ENCODE measurements around the gene GAS5. TPM values are rescaled to one million over a fixed set of nuclear protein-coding genes. Genes with fewer than 3 reads are reported as not detected.
A peak's percentile ranks its signal among the peaks of the same experiment; 100 is the strongest.

GAS5 gene
- polyA plus RNA-seq, 4 donors = 375 to 686 (median 587) TPM

DNA sequence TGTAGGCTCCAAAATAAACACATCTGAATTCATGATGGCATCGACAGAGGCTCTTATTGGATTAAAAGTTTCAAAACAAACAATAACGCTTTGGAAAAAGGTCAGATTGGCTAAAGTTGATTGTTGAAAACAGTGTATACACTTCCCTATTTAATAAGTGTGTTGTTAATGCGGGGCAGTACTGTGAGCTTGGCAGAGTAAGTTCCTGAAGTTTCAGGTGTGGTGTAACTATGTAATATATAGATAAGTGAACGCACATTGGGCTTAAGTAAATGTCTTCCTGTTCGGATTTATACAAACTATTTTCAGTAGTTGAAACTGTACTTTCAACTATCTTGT lies 1.2 kb upstream of the GAS5 start:
- DNase-seq (no peak), FAIRE-seq (no peak)
- H3K4me3 ChIP-seq (ENCODE audit: low read depth in 1 of 3, low read length in 3 of 3) = peak overlapping the region; percentile 71 to 94 (median 79)
- H3K27me3 ChIP-seq (ENCODE audit: control insufficient read depth in 3 of 3, insufficient read depth in 3 of 3, low read length in 3 of 3) = no peaks in the 10 kb centered on the region
- WGBS, 3 donors = 1 to 2% (median 1%) methylated on average over 5 of the region's 5 CpGs
- peak overlapping the region; percentile 97 to 99 (median 98) for H3K27ac ChIP-seq (ENCODE audit: low read depth in 1 of 3, low read length in 2 of 3)
- H3K9me3 ChIP-seq (ENCODE audit: control insufficient read depth in 2 of 2, insufficient read depth in 1 of 2, low read depth in 1 of 2, low read length in 1 of 2) = no peaks in the 10 kb centered on the region
- peaks cover 3 to 17% (median 10%) of the 10 kb centered on the region in 3 donors for H3K4me1 ChIP-seq (ENCODE audit: control insufficient read depth in 3 of 3, insufficient read depth in 2 of 3, low read depth in 1 of 3, low read length in 2 of 3)
- H3K36me3 ChIP-seq (ENCODE audit: control insufficient read depth in 3 of 3, insufficient read depth in 2 of 3, low read depth in 1 of 3, low read length in 3 of 3) = peaks cover 2 to 19% (median 4%) of the 10 kb centered on the region in 3 donors

DNA sequence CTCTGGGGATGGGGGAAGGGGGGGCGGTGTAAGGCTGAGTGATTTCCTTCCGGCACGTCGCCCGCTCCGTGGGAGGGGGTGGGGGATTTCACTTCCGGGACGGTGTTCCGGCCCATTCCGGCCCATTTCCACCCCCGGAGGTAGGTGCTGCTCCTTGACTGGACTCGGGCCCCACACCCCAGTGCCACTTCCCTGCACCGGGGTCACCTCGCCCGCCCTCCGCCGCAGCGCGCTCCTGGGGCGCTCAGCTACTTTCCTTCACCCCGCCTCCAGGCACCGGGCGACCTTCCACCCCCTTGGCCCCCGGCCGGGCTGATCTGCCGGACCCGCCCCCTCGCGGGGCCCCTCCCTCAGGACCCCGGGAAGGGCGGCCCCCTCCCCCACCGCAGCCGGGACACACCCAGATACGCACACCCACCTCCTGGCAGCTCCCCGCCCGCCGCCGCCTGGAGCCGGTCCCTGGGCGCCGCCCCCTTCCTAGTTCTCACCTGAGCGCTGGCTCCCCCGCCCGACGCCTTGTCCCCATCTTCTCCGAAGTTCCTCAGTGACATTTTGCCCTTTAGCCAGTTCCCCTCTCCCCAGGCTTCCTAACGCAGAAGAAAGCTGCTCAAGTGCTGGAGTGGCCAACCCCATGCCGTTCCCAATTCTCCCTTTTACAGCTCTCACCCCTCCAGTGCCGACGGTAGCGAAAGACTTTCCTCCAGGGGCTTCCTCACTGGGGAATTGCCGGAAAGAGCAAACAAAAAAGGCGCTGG lies 654 bp upstream of the GAS5 start, which contains the start of gene ZBTB37:
ZBTB37 (plus strand) TSS at position 115 of the 755 bp plus-strand sequence. CDS start 1,846 bp downstream, outside the sequence.
- Histone ChIP-seq H3K27me3 (ENCODE audit: control insufficient read depth in 3 of 3, insufficient read depth in 3 of 3, low read length in 3 of 3) (no peaks in the 10 kb centered on the region), H3K36me3 (ENCODE audit: control insufficient read depth in 3 of 3, insufficient read depth in 2 of 3, low read depth in 1 of 3, low read length in 3 of 3) (peaks cover 2 to 20% (median 7%) of the 10 kb centered on the region in 3 donors), H3K27ac (ENCODE audit: low read depth in 1 of 3, low read length in 2 of 3) (peak within 1 kb of the TSS; percentile 97 to 99 (median 98)), H3K9me3 (ENCODE audit: control insufficient read depth in 2 of 2, insufficient read depth in 1 of 2, low read depth in 1 of 2, low read length in 1 of 2) (no peaks in the 10 kb centered on the region), H3K4me1 (ENCODE audit: control insufficient read depth in 3 of 3, insufficient read depth in 2 of 3, low read depth in 1 of 3, low read length in 2 of 3) (peaks cover 3 to 17% (median 10%) of the 10 kb centered on the region in 3 donors), H3K4me3 (ENCODE audit: low read depth in 1 of 3, low read length in 3 of 3) (peak within 1 kb of the TSS; percentile 71 to 94 (median 79))
- DNase-seq (peak; percentile 96 to 97), FAIRE-seq (no peak)
- WGBS, 3 donors = 0 to 1% (median 1%) methylated on average over 42 to 53 of the region's 53 CpGs

DNA sequence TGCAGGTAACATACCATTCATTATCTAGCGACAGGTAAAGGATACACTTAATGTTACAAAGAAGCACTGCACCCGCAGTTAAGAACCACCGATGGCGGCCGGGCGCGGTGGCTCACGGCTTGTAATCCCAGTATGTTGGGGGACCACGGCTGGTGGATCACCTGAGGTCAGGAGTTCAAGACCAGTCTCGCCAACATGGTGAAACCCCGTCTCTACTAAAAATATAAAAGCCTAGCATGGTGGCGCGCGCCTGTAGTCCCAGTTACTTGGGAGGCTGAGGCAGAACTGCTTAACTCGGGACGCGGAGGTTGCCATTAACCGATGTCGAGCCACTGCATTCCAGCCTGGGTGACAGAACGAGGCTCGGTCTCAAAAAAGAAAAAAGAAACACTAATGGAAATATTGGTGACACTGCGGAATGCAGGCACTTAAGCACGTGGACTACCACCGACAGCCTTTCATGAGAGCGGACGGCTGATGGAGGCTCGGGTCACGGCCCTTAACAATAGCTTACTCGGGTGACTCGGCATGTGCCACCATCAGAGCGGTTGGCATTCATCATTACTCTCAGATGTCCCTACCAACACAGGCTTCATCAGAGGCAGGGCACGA lies 542 bp downstream of the GAS5 start:
- H3K4me3 ChIP-seq (ENCODE audit: low read depth in 1 of 3, low read length in 3 of 3) = peak overlapping the region; percentile 49 to 94 (median 57)
- WGBS, 3 donors = 1 to 2% (median 2%) methylated on average over 32 of the region's 32 CpGs
- FAIRE-seq = no peak
- DNase-seq = peak in 1 of 2 donors; percentile 15
- H3K27me3 ChIP-seq (ENCODE audit: control insufficient read depth in 3 of 3, insufficient read depth in 3 of 3, low read length in 3 of 3) = no peaks in the 10 kb centered on the region
- peaks cover 6 to 28% (median 16%) of the 10 kb centered on the region in 3 donors for H3K36me3 ChIP-seq (ENCODE audit: control insufficient read depth in 3 of 3, insufficient read depth in 2 of 3, low read depth in 1 of 3, low read length in 3 of 3)
- H3K9me3 ChIP-seq (ENCODE audit: control insufficient read depth in 2 of 2, insufficient read depth in 1 of 2, low read depth in 1 of 2, low read length in 1 of 2) = no peaks in the 10 kb centered on the region
- H3K4me1 ChIP-seq (ENCODE audit: control insufficient read depth in 3 of 3, insufficient read depth in 2 of 3, low read depth in 1 of 3, low read length in 2 of 3) = peaks cover 3 to 17% (median 10%) of the 10 kb centered on the region in 3 donors
- H3K27ac ChIP-seq (ENCODE audit: low read depth in 1 of 3, low read length in 2 of 3) = peak overlapping the region; percentile 69 to 84 (median 81)

DNA sequence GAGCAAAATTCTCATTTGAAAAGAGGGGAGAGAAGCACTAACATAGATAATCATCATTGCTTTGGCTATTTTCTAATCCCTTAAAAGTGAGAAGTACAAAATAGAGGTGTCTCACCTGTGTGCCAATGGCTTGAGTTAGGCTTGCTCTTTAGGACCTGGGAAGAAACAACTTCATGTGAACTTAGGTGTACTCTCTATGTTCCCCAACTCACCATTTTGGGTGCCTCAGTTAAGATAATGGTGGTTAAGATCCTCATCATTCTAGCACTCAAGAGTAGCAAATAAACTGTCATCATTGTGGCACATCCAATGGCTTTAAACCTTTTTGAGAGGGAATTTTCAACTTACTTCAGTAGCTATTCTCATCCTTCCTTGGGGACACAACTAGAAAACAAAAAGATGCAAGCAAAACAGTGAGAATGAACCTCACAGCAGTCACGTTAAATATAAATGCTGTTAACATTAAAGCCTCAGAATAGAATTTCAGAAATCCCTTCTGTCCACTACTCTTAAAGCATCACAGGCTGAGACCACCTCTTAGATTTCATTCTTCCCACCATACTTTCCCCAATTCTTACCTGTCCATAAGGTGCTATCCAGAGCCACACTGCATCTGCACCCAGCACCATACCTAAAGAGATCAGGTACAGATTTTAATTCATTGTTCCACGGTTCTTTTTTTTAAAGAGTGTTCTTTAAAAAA lies 1.2 kb downstream of the GAS5 start:
- FAIRE-seq = no peak
- peak overlapping the region; percentile 49 to 94 (median 57) for H3K4me3 ChIP-seq (ENCODE audit: low read depth in 1 of 3, low read length in 3 of 3)
- no peaks in the 10 kb centered on the region for H3K9me3 ChIP-seq (ENCODE audit: control insufficient read depth in 2 of 2, insufficient read depth in 1 of 2, low read depth in 1 of 2, low read length in 1 of 2)
- H3K36me3 ChIP-seq (ENCODE audit: control insufficient read depth in 3 of 3, insufficient read depth in 2 of 3, low read depth in 1 of 3, low read length in 3 of 3) = peaks cover 6 to 32% (median 16%) of the 10 kb centered on the region in 3 donors
- peak in 1 of 2 donors; percentile 21 for DNase-seq
- WGBS, 3 donors = 2 to 12% (median 4%) methylated on average over 2 of the region's 2 CpGs
- no peaks in the 10 kb centered on the region for H3K27me3 ChIP-seq (ENCODE audit: control insufficient read depth in 3 of 3, insufficient read depth in 3 of 3, low read length in 3 of 3)
- peak overlapping the region in 2 of 3 donors; percentile 37 to 81 for H3K27ac ChIP-seq (ENCODE audit: low read depth in 1 of 3, low read length in 2 of 3)
- H3K4me1 ChIP-seq (ENCODE audit: control insufficient read depth in 3 of 3, insufficient read depth in 2 of 3, low read depth in 1 of 3, low read length in 2 of 3) = peaks cover 3 to 17% (median 10%) of the 10 kb centered on the region in 3 donors

DNA sequence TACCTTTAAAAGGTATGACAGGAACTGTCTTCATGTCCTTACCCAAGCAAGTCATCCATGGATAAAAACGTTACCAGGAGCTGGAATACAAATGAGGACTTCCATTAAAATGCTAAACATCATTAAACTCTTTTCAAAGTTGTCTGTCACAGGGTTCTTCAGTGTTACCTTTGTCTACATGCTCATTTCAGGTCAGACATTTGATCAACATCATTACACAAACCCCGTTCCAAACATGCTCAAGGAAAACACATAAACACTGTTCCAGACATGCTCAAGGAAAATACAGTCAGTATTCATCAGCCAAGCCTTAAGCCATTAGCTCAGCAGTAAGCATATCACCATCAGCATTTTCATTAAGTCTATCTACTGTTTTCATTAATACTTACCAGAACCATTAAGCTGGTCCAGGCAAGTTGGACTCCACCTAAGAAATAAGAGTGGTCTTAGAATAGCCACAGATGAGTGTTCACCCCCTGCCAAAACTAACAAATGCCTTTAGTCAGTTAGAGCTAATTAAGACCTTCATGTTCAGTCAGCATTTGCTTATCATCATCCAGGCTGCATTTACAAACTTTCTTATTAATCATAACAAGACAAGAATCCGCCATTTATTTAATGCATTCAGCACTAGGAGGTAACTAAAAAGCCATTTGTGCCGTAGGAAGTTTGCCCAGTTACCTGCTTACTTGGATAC lies 2.2 kb downstream of the GAS5 start:
- peaks cover 6 to 34% (median 16%) of the 10 kb centered on the region in 3 donors for H3K36me3 ChIP-seq (ENCODE audit: control insufficient read depth in 3 of 3, insufficient read depth in 2 of 3, low read depth in 1 of 3, low read length in 3 of 3)
- no peak for DNase-seq
- H3K4me1 ChIP-seq (ENCODE audit: control insufficient read depth in 3 of 3, insufficient read depth in 2 of 3, low read depth in 1 of 3, low read length in 2 of 3) = peaks cover 0 to 14% (median 8%) of the 10 kb centered on the region in 3 donors
- 5 to 22% (median 11%) methylated on average over 4 of the region's 4 CpGs for WGBS, 3 donors
- peak overlapping the region in 1 of 3 donors; percentile 94 for H3K4me3 ChIP-seq (ENCODE audit: low read depth in 1 of 3, low read length in 3 of 3)
- H3K27me3 ChIP-seq (ENCODE audit: control insufficient read depth in 3 of 3, insufficient read depth in 3 of 3, low read length in 3 of 3) = no peaks in the 10 kb centered on the region
- no peak for FAIRE-seq
- peak overlapping the region in 2 of 3 donors; percentile 19 to 43 for H3K27ac ChIP-seq (ENCODE audit: low read depth in 1 of 3, low read length in 2 of 3)
- H3K9me3 ChIP-seq (ENCODE audit: control insufficient read depth in 2 of 2, insufficient read depth in 1 of 2, low read depth in 1 of 2, low read length in 1 of 2) = no peaks in the 10 kb centered on the region

DNA sequence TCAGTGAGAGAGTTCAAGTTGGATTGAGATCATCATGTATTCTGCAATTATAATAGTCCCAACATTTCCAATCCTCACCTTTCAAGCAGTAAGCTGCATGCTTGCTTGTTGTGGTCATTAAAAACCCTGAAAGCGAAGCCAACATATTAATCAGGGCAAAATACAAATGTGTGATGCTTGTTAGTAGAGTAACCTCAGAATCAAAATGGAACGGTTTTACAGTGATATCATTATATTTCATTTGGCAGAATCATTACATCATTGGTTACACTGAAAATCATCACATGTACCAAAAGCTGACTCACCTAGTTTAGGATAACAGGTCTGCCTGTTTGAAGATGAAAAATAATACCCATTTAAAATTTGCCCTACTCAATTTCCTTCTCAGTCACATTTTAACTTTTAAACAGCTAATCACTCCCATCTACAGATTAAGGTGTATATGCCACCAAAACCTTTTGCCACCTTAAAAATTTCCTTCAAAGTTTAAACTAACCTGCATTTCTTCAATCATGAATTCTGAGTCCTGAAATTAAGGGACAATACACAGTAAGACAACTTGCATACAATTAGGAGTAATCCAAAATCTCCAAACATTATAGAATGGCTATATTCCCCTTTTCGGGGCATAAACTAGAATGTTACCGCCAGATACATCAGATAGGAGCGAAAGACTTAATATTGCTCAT lies 3.5 kb downstream of the GAS5 start:
- peaks cover 0 to 6% (median 5%) of the 10 kb centered on the region in 3 donors for H3K4me1 ChIP-seq (ENCODE audit: control insufficient read depth in 3 of 3, insufficient read depth in 2 of 3, low read depth in 1 of 3, low read length in 2 of 3)
- H3K27ac ChIP-seq (ENCODE audit: low read depth in 1 of 3, low read length in 2 of 3) = peak overlapping the region in 1 of 3 donors; percentile 15
- H3K36me3 ChIP-seq (ENCODE audit: control insufficient read depth in 3 of 3, insufficient read depth in 2 of 3, low read depth in 1 of 3, low read length in 3 of 3) = peaks cover 6 to 34% (median 16%) of the 10 kb centered on the region in 3 donors
- no peak for FAIRE-seq
- DNase-seq = no peak
- WGBS, 3 donors = 64 to 75% (median 70%) methylated on average over 5 of the region's 5 CpGs
- H3K9me3 ChIP-seq (ENCODE audit: control insufficient read depth in 2 of 2, insufficient read depth in 1 of 2, low read depth in 1 of 2, low read length in 1 of 2) = no peaks in the 10 kb centered on the region
- no peaks in the 10 kb centered on the region for H3K27me3 ChIP-seq (ENCODE audit: control insufficient read depth in 3 of 3, insufficient read depth in 3 of 3, low read length in 3 of 3)
- peak overlapping the region in 1 of 3 donors; percentile 8 for H3K4me3 ChIP-seq (ENCODE audit: low read depth in 1 of 3, low read length in 3 of 3)

- H3K36me3 ChIP-seq (ENCODE audit: control insufficient read depth in 3 of 3, insufficient read depth in 2 of 3, low read depth in 1 of 3, low read length in 3 of 3) = peaks cover 6 to 41% (median 16%) of the 10 kb centered on the region in 3 donors
- DNase-seq = no peak
- no peaks in the 10 kb centered on the region for H3K9me3 ChIP-seq (ENCODE audit: control insufficient read depth in 2 of 2, insufficient read depth in 1 of 2, low read depth in 1 of 2, low read length in 1 of 2)
- no peaks in the 10 kb centered on the region for H3K27me3 ChIP-seq (ENCODE audit: control insufficient read depth in 3 of 3, insufficient read depth in 3 of 3, low read length in 3 of 3)
- H3K4me1 ChIP-seq (ENCODE audit: control insufficient read depth in 3 of 3, insufficient read depth in 2 of 3, low read depth in 1 of 3, low read length in 2 of 3) = peaks cover 0 to 6% (median 5%) of the 10 kb centered on the region in 3 donors
- FAIRE-seq = no peak
- H3K27ac ChIP-seq (ENCODE audit: low read depth in 1 of 3, low read length in 2 of 3) = no peak overlapping the region
- H3K4me3 ChIP-seq (ENCODE audit: low read depth in 1 of 3, low read length in 3 of 3) = no peak overlapping the region
Observed at GRCh38 chr1:173863224-173864161, 4.3 kb downstream of the GAS5 start.
